NCI-H345 (cell line): ENCODE results near the gene STK4.

Experiments
- DNase-seq: peaks from one replicate; lab custom pipeline; 2025; lab: John Stamatoyannopoulos, UW

The STK4 gene

DNA sequence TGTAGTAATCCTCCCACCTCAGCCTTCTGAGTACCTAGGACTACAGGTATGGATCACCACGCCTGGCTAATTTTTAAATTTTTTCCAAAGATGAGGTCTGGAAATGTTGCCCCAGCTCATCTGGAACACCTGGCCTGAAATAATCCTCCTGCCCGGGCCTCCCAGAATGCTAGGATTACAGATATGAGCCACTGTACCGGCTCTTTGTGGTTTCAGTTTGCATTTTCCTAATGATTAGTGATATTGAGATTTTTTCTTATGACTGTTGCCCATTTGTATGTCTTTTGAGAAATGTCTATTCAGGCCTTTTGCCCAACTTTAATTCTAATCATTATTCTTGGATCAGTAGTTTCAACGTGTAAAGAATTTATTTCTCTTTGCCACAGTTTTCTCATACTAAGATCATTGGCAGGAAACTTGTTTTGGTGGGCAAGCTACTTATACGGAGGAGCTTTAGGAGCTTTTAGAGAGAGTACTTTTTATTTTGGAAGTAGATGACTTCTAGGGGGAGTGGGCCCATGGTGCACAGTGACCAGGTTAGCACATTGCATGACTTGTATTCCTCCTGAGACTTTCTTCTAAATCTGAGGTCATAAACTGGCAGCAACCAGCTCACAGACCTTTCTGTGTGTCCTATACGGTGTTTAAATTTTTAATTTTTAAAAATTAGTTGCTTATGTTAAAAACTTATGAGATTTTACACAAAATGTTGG lies 62.3 kb downstream of the STK4 start:
- DNase-seq: no peak

DNA sequence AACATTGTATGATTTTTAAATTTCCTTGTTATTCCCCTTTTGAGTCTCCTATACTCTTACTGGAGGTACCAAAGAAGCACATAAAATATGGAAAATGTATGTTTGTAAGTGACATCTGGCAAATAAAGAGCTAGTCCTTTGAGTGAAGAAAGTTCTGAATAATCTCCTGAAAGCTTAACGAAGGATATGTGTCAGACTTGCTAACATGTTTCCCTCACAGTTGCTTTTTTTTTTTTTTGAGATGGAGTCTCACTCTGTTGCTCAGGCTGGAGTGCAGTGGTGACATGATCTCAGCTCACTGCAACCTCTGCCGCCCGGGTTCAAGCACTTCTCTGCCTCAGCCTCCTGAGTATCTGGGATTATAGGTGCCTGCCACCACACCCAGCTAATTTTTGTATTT lies 63.6 kb downstream of the STK4 start:
- DNase-seq: no peak

DNA sequence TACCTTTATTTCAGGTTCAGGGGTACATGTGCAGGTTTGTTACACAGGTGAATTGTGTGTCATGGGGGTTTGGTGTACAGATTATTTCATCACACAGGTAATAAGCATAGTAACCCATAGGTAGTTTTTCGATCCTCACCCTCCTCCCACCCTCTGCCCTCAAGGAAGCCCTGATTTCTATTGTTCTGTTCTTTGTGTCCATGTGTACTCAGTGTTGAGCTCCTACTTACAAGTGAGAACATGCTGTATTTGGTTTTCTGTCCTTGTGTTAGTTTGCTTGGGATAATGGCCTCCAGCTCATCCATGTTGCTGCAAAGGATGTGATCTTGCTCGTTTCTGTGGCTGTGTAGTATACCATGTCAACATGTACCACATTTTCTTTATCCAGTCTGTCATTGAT lies 66.0 kb downstream of the STK4 start:
- DNase-seq: peak; percentile 9

DNA sequence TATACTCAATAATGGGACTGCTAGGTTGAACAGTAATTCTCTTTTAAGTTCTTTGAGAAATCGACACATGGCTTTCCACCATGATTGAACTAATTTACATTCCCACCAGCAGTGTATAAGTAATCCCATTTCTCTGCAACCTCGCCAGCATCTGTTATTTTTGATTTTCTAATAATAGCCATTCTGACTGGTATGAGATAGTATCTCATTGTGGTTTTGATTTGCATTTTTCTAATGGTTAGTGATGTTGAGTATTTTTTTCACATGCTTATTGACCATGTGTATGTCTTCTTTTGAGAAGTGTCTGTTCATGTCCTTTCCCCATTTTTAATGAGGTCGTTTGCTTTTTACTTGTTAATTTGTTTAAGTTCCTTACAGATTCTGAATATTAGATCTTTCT lies 66.5 kb downstream of the STK4 start:
- no peak for DNase-seq

DNA sequence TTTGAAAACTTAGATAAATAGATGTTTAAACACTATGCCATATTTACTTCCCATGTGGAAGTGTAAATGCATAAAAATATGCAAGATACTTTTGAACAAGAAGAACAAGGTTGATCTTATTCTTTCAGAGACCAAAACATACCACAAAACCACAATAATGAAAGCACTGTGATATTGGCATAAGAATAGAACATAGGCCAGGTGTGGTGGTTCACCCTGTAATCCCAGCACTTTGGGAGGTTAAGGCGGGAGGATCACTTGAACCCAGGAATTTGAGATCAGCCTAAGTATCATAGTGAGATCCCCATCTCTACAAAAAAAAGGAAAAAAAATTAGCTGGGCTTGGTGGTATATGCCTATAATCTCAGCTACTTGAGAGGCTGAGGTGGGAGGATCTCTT lies 68.1 kb downstream of the STK4 start:
- no peak for DNase-seq

DNA sequence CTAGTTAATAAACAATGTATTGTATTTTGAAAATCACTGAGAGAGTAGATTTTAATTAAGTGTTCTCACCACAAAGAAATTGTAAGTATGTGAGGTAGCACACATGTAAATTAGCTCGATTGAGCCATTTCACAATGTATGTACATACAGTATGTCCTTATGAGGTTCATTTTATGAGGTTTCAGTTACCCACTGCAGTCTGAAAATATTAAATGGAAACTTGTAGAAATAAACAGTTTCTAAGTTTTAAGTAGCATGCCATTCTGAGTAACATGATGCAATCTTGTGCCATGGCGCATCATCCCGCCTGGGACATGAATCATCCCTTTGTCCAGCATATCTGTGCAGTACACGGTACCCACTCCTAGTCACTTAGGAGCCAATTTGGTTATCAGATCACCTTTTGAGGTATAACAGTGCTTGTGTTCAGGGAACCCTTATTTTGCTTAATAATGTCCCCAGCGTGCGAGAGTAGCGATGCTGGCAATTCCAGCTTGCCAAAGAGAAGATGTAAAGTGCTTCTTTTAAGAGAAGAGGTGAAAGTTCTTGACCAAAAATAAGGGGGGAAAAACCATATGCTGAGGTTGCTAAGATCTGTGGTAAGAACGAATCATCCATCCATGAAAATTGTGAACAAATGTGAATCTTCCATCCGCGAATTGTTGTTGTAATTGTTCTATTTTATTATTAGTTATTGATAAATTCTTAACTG lies 69.9 kb downstream of the STK4 start:
- DNase-seq: no peak

DNA sequence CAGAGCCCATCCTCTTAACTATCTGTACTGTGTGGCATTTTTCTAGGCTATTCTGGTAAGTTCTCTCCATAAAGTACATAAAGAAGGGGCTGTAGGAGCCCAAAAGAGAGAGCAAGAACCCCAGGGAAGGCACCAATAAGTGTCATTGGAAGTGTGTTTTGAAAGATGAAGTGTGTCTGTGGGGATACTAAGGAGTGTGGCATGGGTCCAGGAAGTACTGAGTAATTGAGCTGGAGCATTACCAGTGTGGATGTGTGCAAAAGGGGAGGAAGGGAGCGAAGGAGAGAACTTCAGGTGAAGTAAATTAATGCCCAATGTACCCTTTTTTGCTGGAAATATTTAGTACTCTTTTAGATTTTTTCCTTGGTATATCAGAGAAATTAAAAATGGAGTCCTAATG lies 70.7 kb downstream of the STK4 start:
- no peak for DNase-seq

DNA sequence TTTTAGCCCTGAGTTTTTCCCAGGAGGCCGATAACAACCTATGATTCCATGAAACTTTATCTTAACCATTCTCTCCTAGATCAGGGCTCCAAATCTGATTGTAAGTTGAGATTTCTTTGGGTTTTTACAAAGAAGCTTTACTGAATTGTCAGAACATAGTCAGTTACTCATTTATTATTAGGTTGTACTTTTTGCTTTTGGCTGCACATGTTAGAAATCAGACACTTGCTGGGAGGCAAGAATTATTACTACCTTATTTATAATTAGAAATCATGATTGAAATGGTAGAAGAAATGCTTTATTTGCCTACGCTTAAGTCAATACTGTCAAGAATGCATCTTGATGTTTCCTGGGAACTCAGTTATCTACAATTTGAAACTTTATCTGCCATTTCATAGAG lies 71.3 kb downstream of the STK4 start:
- DNase-seq: no peak

DNA sequence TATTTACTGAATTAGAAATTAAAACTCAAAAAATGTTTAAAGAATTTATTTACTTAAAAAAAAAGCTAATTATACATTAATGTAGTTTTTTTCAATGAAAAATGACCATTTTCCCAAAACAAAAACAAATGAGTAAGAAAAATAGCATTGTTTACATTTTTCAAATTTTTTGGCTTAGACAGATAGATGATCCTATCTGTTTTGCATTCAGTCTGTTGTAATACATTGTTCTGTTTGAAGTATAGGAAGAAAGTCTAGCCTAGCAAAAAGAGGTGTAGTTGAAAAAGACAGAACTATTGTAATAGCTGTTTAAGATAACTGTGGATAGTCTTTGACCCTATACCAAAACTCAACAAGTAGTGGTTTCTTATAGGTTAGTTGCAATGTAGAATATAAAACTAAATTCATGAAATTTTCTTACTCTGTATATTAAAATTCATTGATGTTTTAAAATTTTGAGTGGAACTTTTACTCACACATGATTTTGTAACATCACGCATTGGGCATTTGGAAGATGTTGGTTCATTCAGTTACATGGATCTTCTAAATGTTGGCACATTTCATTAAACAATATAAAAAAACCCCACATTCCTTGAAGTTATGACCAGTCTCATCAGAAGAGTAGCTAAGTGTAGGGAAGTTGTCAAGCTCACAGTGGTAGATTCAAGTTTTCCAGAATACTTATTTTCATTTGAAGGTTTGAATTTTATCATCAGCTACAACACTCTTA lies 72.6 kb downstream of the STK4 start:
- no peak for DNase-seq

DNA sequence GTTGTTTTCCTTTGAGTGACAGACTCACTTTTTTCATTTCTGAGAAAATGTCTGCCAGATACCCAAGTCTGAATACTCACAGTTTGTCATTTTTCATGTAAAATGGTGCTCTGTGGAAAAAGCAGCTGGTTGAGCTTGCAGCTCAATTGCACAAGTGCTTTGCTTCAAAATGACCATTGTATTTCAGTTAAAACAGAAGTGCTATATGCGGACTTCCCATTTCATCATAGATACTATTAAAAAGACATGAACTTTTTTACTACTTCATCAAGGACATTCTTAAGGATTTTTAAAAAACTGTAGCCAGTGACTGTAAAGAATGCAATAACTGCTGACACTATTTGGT lies 73.1 kb downstream of the STK4 start:
- DNase-seq: no peak

DNA sequence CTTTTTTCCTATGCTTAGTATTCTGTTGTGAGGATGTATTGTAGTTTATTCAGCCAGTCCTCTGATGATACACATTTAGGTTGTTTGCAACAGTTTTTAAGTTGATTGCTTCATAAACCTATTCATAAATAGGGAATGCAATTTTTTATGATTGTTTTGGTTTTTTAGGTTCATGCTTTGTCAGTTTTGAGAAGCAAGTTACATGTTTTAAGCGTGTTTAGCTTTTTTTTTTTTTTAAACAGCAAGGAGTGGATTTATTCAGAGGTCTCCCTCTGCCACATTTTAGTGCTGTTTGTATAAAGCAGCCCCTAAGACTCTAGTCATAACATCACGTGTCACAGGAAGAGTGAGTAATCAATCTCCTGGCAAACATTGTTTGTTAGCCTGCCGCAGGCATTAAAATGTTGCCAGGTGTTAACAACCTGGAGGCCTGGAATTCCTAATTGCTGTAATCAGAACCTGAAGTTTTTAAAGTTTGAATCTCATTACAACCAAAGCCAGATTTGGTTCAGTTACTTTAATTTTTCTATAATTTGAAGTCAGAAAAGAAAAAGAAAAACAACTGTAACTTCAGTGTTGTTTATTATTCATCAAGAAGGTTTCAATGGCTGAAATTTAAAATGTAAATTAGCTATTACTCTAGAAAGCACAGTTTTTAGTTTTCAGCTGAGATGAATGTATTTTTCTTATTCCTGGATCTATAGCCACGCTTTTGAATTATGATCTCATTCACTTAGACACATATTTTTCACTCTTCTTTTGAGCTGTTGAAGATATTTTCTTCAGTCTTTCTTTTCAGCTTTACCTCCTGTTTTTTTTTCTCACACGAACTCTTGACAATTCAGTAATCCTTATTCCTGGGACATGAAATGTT lies 75.4 kb downstream of the STK4 start:
- peak; percentile 55 for DNase-seq

DNA sequence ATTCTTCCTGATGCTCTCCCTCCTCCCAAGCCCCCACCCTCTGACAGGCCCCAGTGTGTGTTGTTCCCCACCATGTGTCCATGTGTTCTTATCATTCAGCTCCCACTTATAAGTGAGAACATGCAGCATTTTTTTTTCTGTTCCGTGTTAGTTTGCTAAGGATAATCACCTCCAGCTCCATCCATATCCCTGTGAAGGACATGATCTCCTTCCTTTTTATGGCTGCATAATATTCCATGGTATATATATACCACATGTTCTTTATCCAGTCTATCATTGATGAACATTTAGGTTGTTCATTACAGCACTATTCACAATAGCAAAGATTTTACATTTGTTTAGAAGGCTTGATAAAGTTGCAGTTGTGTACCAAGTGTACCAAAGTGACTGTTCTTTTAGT lies 76.7 kb downstream of the STK4 start:
- no peak for DNase-seq

DNA sequence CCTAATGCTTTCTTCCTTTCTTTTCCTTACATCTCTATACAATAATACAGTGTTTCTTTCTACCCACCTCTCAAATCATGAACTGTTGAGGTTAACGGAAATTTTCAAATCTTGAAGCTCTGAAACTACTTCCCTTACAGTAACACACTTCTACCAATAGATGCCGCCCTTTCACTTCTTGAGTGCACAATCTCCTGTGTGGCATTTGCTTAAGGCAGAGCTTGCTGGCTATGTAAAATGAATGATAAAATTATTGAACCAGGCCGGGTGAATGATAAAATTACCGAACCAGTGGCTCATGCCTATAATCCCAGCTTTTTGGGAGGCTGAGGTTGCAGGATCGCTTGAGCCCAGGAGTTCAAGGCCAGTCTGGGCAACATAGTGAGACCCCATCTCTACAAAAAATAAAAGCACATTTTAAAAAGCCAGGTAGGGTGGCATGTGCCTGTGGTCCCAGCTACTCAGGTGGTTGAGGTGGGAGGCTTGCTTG lies 77.8 kb downstream of the STK4 start:
- peak; percentile 52 for DNase-seq

DNA sequence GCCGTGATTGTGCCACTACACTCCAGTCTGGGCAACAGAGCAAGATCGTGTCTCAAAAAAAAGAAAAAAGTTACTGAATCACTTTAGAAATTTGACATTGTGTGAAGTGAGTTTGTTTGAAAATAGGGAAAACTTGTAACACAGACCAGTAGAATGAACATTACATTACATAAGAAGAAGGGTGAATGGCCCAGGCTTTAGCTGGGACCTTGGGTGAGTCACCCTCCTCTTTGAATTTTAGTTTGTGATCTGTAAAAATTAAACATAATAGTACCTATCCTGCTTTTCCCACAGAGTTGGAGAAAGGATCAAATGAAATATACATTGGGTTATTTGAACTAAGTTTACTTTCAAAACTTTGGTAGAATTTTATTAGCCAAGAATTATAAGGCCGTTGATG lies 78.3 kb downstream of the STK4 start:
- DNase-seq: no peak

DNA sequence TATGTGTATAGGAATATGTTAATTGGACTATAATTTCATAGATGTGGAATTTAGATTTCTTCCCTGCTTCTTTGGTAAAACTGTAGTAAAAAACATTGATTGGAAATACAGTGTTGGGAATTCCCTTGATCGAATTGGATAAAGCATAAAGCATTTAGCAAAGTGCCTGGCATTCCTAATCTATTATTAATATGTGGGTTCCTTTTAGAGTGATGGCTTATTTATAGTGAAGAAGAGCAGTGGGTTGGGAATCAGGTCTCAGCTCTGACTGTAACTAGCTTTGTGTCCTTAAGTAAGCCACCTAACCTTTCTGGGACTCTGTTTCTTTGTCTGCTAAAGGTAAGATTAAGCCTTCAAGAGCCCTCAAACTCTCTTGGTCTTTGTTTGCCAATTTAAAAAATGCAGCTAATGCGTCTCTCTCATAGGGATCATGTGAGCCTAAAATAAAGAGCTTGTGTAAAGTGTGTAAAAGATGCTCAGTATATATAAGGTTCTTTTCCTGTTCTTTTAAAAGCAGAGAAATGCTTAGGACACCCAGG lies 81.3 kb downstream of the STK4 start:
- no peak for DNase-seq

DNA sequence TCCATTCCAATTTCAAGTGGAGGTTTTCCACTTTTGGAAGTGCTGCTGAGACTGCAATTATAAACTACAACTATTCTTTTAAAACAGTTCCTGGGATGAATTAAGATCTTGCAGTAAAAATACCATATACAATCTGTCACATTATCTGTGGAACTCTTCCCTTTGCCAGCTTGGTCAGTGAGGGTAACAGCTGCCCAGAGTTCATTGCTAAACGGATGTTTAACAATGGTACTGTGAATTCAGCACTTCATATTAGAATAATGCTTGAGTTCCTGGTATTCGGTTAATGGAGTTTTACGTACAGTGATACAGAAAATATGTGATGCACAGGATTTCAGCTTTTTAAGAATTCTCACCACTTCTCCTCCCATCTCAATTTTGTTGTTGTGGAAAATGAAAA lies 83.1 kb downstream of the STK4 start:
- no peak for DNase-seq

DNA sequence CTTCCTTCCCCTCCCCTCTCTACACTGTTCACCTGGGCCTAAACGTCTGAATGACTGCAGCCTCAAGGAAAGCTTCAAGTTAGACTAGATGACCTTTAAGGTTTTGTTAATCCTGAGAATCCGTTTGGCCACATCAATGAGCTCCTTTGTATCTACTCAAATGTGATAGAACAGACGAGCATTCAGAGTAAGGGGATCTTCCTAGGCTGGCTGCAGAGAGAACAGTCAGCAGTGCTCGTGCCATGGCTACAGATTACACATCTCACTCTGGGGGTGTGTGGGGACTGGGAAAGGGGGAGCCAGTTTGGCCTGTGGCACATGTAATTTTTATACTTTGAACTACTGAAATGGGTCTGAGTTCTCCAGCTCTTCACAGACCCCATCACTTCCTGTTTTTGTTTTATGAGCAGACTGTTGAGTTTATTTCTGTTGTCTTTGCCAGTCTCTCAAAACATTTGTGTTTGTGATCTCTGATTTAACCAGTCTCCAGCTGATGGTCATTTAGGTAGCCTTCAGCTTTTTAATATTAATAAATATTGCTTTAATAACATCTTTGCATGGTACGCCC lies 83.7 kb downstream of the STK4 start:
- DNase-seq: no peak

DNA sequence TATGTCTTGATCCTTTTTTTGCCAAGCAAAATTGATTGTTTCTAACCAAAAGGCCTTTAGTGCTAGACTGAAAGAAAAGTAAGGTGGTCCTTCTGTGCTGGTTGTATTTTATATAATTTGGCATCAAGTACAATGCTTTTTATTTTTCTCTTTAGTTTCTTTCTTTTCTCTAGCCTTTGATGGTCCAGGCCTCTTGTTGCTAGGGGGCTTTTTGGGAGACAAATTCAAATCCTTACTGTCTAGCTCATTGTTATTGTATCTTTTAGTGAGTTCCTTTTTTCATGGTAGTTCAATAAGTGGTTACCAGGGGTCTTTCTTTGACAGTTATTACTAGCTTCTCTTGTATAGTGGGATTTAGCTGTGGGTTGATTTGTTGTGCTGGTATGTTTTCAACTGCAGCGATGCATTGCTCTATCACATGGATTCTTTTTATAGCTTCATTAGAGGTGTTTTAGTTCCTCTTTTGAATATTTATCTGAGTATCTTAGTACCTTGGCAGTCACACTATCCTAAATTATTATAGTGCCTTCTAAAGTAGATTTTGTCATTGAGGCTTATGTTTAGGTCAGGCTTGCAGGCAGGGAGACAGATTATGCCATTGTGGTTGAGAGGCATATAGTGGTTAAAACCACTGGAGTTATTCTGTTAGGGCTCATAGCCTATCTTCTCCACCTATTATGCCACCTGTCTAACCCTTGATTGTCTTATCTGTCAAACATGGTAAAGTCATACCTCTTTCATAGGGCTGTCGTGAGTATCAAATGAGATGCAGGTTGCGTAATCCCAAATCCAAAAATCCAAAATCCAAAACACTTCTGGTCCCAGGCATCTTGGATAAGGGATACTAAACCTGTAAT lies 85.1 kb downstream of the STK4 start:
- no peak for DNase-seq

DNA sequence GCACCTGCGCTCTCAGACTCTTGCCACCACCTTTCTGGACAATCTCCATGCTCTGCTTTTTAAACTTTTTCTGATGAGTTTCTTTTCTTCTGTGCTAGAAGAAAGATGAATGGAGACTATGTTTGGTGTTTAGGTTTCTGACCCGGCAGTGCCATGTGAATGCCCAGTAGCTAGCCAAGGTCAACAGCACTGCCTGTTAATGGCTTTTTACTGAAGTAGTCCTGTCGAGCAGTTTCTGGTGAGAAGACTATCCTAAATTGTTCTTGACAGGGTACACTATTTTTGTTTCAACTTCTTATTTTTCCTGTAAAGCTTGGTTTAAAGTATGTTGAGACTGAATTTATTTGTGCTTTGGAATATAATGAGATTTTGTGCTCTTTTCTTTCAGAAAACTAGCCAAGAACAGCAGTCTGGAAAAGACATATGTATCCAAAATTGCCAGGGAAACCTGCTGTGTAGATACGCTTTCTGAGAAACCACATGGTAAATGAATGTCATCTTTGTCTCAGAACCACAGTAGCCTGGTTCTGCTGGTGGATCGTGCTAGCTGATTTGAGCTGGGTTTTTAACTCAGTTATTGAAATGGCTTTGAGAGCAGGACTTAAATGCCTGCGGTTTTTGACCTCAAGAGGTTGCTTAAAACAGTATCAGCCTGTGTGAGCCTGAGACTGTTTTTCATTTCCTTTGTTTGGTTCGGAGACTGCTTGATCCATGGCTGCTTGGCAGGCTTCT lies 86.6 kb downstream of the STK4 start:
- DNase-seq: no peak
